Activated naive CD4-positive, alpha-beta T cell treated with Interleukin-2 at 50 U/mL for 16 hours (primary cell): Measurements from ENCODE around the gene BTBD6.
"Not testable (repeated sequence)": the region's sequence is repeated elsewhere in the genome, so short reads cannot be mapped to it uniquely, and the experiment has no call there.

Experiments used
- DNase-seq: peaks from one replicate; pipeline ENCODE4 v3.0.0-alpha.2; 2020

Gene BTBD6

GRCh38 chr14:105274637-105275036, 26.3 kb downstream of the BTBD6 start:
- no peak for DNase-seq

- DNase-seq, result no peak
Measured at GRCh38 chr14:105275267-105275946, 27.1 kb downstream of the BTBD6 start.

- DNase-seq, result not testable (repeated sequence)
Measured at GRCh38 chr14:105277448-105277847, 29.1 kb downstream of the BTBD6 start.

GRCh38 chr14:105279642-105280361, 31.5 kb downstream of the BTBD6 start:
- no peak for DNase-seq

GRCh38 chr14:105280525-105280924, 32.2 kb downstream of the BTBD6 start:
- DNase-seq, result no peak

GRCh38 chr14:105281371-105282097, 33.2 kb downstream of the BTBD6 start:
- DNase-seq, result no peak

- DNase-seq, result no peak
Measured at GRCh38 chr14:105282098-105282725, 33.9 kb downstream of the BTBD6 start.

- DNase-seq, result no peak
Measured at GRCh38 chr14:105283028-105283427, 34.7 kb downstream of the BTBD6 start.

- DNase-seq, result no peak
Measured at GRCh38 chr14:105283899-105284298, 35.6 kb downstream of the BTBD6 start.

- DNase-seq, result no peak
Measured at GRCh38 chr14:105285174-105285573, 36.8 kb downstream of the BTBD6 start.

GRCh38 chr14:105286759-105287144, 38.4 kb downstream of the BTBD6 start:
- no peak for DNase-seq

GRCh38 chr14:105287249-105288102, 39.1 kb downstream of the BTBD6 start:
- no peak for DNase-seq

GRCh38 chr14:105288936-105289335, 40.6 kb downstream of the BTBD6 start:
- not testable (repeated sequence) for DNase-seq

- no peak for DNase-seq
Measured at GRCh38 chr14:105290621-105291346, 42.5 kb downstream of the BTBD6 start.

GRCh38 chr14:105292826-105293711, 44.7 kb downstream of the BTBD6 start:
- peak; percentile 32 for DNase-seq

- peak; percentile 58 for DNase-seq
Measured at GRCh38 chr14:105294142-105294597, 45.8 kb downstream of the BTBD6 start.

- not testable (repeated sequence) for DNase-seq
Measured at GRCh38 chr14:105297311-105297710, 49.0 kb downstream of the BTBD6 start.

GRCh38 chr14:105299654-105300541, 51.6 kb downstream of the BTBD6 start:
- DNase-seq, result peak; percentile 4
